Measurements from ENCODE around the gene MYZAP. TPM values are rescaled to one million over a fixed set of nuclear protein-coding genes. Genes with fewer than 3 reads are reported as not detected.

Gene MYZAP
- total and polyA plus RNA-seq, 2 of the 8 experiments (the other 6 are each of a cell fraction or from before 2014, with no cell fraction given): 0.41 to 0.65 TPM

DNA sequence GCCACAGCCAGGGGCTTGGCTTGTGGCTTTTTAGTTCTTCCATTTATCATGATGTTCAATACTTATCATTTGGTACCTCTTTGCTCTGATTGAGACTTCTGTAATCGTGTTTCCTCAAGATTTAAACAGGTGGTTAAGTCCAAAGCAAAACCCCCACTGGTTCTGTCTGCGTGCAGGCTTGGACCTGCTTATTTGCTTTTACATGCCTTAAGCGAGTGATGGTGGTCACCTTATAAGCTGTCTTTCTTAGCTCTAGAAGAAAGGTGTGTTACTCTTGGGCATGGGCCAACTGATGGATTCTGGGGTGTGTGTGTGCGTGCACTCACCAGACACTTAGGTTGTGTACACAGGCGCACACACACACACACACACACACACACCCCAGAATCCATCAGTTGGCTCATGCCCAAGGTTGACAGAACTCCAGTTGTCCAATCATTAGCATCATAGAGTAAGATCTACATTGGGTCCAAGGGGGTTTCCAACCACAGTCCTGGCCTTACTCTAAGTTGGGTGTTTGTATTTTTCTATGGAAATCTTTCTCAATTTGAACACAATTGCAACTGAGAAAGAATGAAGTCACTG is 1.2 kb downstream of the MYZAP start:
- peaks cover 5% of the 10 kb centered on the region; the same call in 1 of the 2 replicates for H3K23me2 ChIP-seq (ENCODE audit: low read depth, low read length)
- H3K79me1 ChIP-seq (ENCODE audit: low read depth, low read length): no peaks in the 10 kb centered on the region; the same call in 1 of the 2 replicates
- no peaks in the 10 kb centered on the region for H4K20me1 ChIP-seq (replicated peaks in 1 of 2; ENCODE audit: control insufficient read depth in 1 of 2, insufficient read depth in 2 of 2, low read length in 2 of 2)
- H2BK12ac ChIP-seq (ENCODE audit: low read depth, low read length): no peak overlapping the region
- H3K4ac ChIP-seq (replicated peaks; ENCODE audit: insufficient read length, low read depth, low read length): no peak overlapping the region
- no peaks in the 10 kb centered on the region for H3K36me3 ChIP-seq (ENCODE audit: control insufficient read depth in 2 of 4, insufficient read depth in 4 of 4, low read length in 3 of 4)
- H3K4me2 ChIP-seq (ENCODE audit: insufficient read depth in 1 of 2, low read depth in 2 of 2, low read length in 2 of 2): no peak overlapping the region; a peak in 1 of 4 replicates
- no peak overlapping the region for H3K18ac ChIP-seq (ENCODE audit: extremely low read depth, low read length)
- no peak overlapping the region for H3K14ac ChIP-seq (ENCODE audit: insufficient read length)
- no peak overlapping the region for H4K8ac ChIP-seq (ENCODE audit: extremely low read depth, insufficient read depth, low read length)
- ChIA-PET POLR2A (ENCODE audit: partially characterized antibody) (interaction anchor here (1.4 kb wide), 1 partner anchor 40 kb away, joined by 3 read pairs; no protein-coding TSS in a partner anchor), CTCF (ENCODE audit: partially characterized antibody) (interaction anchor here (0.6 to 4.4 kb wide), 5 partner anchors 10 to 261 kb away, joined by 3 to 19 read pairs (median 3); no protein-coding TSS in a partner anchor)
- H3K4me3 ChIP-seq (ENCODE audit: extremely low read depth in 1 of 4, insufficient read depth in 2 of 4, low read depth in 3 of 4, low read length in 4 of 4): no peak overlapping the region
- no peak overlapping the region for H3K56ac ChIP-seq (replicated peaks; ENCODE audit: insufficient read length, low read depth, low read length)
- H3K4me1 ChIP-seq (replicated peaks in 1 of 4; ENCODE audit: control insufficient read depth in 3 of 4, insufficient read depth in 4 of 4, low read length in 3 of 4): peaks cover 4 to 7% (median 4%) of the 10 kb centered on the region in 4 experiments; a peak in 6 of 7 replicates
- no peak overlapping the region for H2AK5ac ChIP-seq (ENCODE audit: low read depth, low read length)
- no peak for DNase-seq (ENCODE audit: low read depth in 1 of 2, low spot score in 2 of 2)
- H2BK20ac ChIP-seq (ENCODE audit: low read length): no peak overlapping the region
- FAIRE-seq: no peak
- H3K9me3 ChIP-seq (ENCODE audit: insufficient read depth in 2 of 2, low read depth in 1 of 2, low read length in 1 of 2): no peaks in the 10 kb centered on the region
- H4K5ac ChIP-seq (ENCODE audit: insufficient read length, low read depth, low read length): no peak overlapping the region
- no peak overlapping the region for H2AFZ ChIP-seq (ENCODE audit: low read length)
- peaks cover 0 to 18% (median 10%) of the 10 kb centered on the region in 4 experiments; a peak in 4 of 7 replicates for H3K27me3 ChIP-seq (replicated peaks in 1 of 4; ENCODE audit: control insufficient read depth in 3 of 4, extremely low read depth in 1 of 4, insufficient read depth in 3 of 4, low read length in 3 of 4)
- H2BK15ac ChIP-seq (ENCODE audit: low read length): no peak overlapping the region
- H3K9ac ChIP-seq (replicated peaks in 1 of 4; ENCODE audit: extremely low read depth in 1 of 4, low read depth in 3 of 4, low read length in 3 of 4): no peak overlapping the region
- no peak overlapping the region for H2BK120ac ChIP-seq (replicated peaks; ENCODE audit: low read depth, low read length)
- no peak overlapping the region for H2BK5ac ChIP-seq (ENCODE audit: low read depth, low read length)
- no peak overlapping the region for H4K91ac ChIP-seq (replicated peaks; ENCODE audit: insufficient read length, low read length)
- H3K23ac ChIP-seq (ENCODE audit: insufficient read length): no peak overlapping the region
- WGBS, 2 experiments (ENCODE audit: extremely low coverage in 1 of 2, insufficient coverage in 1 of 2, insufficient read length in 1 of 2, insufficient replicate concordance in 2 of 2, low coverage in 1 of 2, low lambda C conversion rate in 2 of 2, missing lambda C conversion rate in 1 of 2): 86% methylated on average over 5 of the region's 5 CpGs; no CpG with 5 or more reads in 1 of the 2 experiments
- H3K27ac ChIP-seq (ENCODE audit: low read depth, low read length): no peak overlapping the region
- no peaks in the 10 kb centered on the region for H3K79me2 ChIP-seq (ENCODE audit: control insufficient read depth in 1 of 2, insufficient read depth in 2 of 2, low read length in 2 of 2)
- TF ChIP-seq, protein P1, sequence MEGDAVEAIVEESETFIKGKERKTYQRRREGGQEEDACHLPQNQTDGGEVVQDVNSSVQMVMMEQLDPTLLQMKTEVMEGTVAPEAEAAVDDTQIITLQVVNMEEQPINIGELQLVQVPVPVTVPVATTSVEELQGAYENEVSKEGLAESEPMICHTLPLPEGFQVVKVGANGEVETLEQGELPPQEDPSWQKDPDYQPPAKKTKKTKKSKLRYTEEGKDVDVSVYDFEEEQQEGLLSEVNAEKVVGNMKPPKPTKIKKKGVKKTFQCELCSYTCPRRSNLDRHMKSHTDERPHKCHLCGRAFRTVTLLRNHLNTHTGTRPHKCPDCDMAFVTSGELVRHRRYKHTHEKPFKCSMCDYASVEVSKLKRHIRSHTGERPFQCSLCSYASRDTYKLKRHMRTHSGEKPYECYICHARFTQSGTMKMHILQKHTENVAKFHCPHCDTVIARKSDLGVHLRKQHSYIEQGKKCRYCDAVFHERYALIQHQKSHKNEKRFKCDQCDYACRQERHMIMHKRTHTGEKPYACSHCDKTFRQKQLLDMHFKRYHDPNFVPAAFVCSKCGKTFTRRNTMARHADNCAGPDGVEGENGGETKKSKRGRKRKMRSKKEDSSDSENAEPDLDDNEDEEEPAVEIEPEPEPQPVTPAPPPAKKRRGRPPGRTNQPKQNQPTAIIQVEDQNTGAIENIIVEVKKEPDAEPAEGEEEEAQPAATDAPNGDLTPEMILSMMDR (IDR thresholded peaks at IDR 0.05; ENCODE audit: control extremely low read depth in 1 of 3, insufficient read depth in 1 of 3, low read depth in 1 of 3, low read length in 3 of 3): no peak
- TF ChIP-seq RFX5 (IDR thresholded peaks at IDR 0.05; ENCODE audit: borderline replicate concordance, low read depth, low read length): no peak
- TF ChIP-seq YY1 (IDR thresholded peaks at IDR 0.05; ENCODE audit: low read depth, low read length): no peak
- TF ChIP-seq POU5F1 (IDR thresholded peaks at IDR 0.05; ENCODE audit: low read depth, low read length): no peak
- TF ChIP-seq, protein P2, sequence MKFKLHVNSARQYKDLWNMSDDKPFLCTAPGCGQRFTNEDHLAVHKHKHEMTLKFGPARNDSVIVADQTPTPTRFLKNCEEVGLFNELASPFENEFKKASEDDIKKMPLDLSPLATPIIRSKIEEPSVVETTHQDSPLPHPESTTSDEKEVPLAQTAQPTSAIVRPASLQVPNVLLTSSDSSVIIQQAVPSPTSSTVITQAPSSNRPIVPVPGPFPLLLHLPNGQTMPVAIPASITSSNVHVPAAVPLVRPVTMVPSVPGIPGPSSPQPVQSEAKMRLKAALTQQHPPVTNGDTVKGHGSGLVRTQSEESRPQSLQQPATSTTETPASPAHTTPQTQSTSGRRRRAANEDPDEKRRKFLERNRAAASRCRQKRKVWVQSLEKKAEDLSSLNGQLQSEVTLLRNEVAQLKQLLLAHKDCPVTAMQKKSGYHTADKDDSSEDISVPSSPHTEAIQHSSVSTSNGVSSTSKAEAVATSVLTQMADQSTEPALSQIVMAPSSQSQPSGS (IDR thresholded peaks at IDR 0.05; ENCODE audit: low read length): no peak
- no peak for TF ChIP-seq CHD1 (IDR thresholded peaks at IDR 0.05; ENCODE audit: low read depth, low read length)
- TF ChIP-seq SIX5 (IDR thresholded peaks at IDR 0.05; ENCODE audit: low read depth, low read length): no peak
- no peak for TF ChIP-seq FOSL1 (IDR thresholded peaks at IDR 0.05; ENCODE audit: insufficient read depth, low read depth, low read length)
- TF ChIP-seq TBP (IDR thresholded peaks at IDR 0.05; ENCODE audit: low read depth, low read length): no peak

Measured in H1 (cell line).